HepG2 (cell line): ENCODE data around the gene PLCB1. TPM values are rescaled to one million over a fixed set of nuclear protein-coding genes. Genes with fewer than 3 reads are reported as not detected.

Experiments used
- ARID4A ChIP-seq: sonication (generic); formaldehyde crosslinking; IDR thresholded peaks from 2 replicates; pipeline ENCODE4 v1.5.0; 2020; ENCODE audit warnings: mild to moderate bottlenecking, missing genetic modification reagents, borderline replicate concordance
- DRAP1 ChIP-seq: IDR thresholded peaks from 2 replicates; pipeline ENCODE4 v1.6.1; 2016; ENCODE audit warnings: missing genetic modification reagents, missing compliant biosample characterization
- FOXK1 ChIP-seq: sonication (generic); formaldehyde crosslinking; IDR thresholded peaks from 2 replicates; pipeline ENCODE4 v1.4.0; 2020; ENCODE audit warnings: low read depth, missing genetic modification reagents, borderline replicate concordance
- FOXO1 ChIP-seq: sonication (generic); formaldehyde crosslinking; IDR thresholded peaks from 2 replicates; pipeline ENCODE4 v1.4.0; 2020; ENCODE audit warnings: missing genetic modification reagents
- HINFP ChIP-seq: sonication (generic); formaldehyde crosslinking; IDR thresholded peaks from 2 replicates; pipeline ENCODE4 v1.4.0; 2020; ENCODE audit warnings: low read depth, mild to moderate bottlenecking, missing genetic modification reagents
- KDM5A ChIP-seq: fragments of 200-600 bp; sonication (generic); IDR thresholded peaks from 2 replicates; pipeline ENCODE4 v1.7.0; 2018; ENCODE audit warnings: antibody characterized with exemption, mild to moderate bottlenecking, low read length, borderline replicate concordance
- NAIF1 ChIP-seq: sonication (generic); formaldehyde crosslinking; IDR thresholded peaks from 2 replicates; pipeline ENCODE4 v1.5.0; 2020; ENCODE audit warnings: mild to moderate bottlenecking, missing genetic modification reagents, borderline replicate concordance
- PHF5A ChIP-seq: IDR thresholded peaks from one replicate; pipeline ENCODE4 v1.6.1; 2018; ENCODE audit warnings: low read depth, missing genetic modification reagents; ENCODE audit not compliant: unreplicated experiment
- PPARG ChIP-seq: conservative IDR thresholded peaks from 2 replicates; pipeline ENCODE4 v1.6.1; 2016; ENCODE audit warnings: missing biosample characterization, missing genetic modification reagents
- RAD21 ChIP-seq: fragments of 450-650 bp; formaldehyde crosslinking; IDR thresholded peaks from 2 replicates; pipeline ENCODE4 v1.5.0; 2020; ENCODE audit warnings: mild to moderate bottlenecking
- ZHX1 ChIP-seq: sonication (generic); formaldehyde crosslinking; IDR thresholded peaks from 2 replicates; pipeline ENCODE4 v1.8.1; 2022; ENCODE audit warnings: low read depth, mild to moderate bottlenecking, missing genetic modification reagents
- ZNF781 ChIP-seq: sonication (generic); formaldehyde crosslinking; IDR thresholded peaks from 2 replicates; pipeline ENCODE4 v1.5.1; 2020; ENCODE audit warnings: borderline replicate concordance, mild to moderate bottlenecking, missing genetic modification reagents; ENCODE audit errors: not compliant biosample characterization
- ZNF800 ChIP-seq: sonication (generic); formaldehyde crosslinking; IDR thresholded peaks from 2 replicates; pipeline ENCODE4 v1.4.0; 2020; ENCODE audit warnings: missing genetic modification reagents
- ZNF816 ChIP-seq: sonication (generic); formaldehyde crosslinking; IDR thresholded peaks from 2 replicates; pipeline ENCODE4 v1.8.0; 2022; ENCODE audit warnings: missing genetic modification reagents, mild to moderate bottlenecking, borderline replicate concordance
- polyA plus RNA-seq, 8 experiments: library from polyadenylated mRNA; depleted of rRNA in 3 of 8; stranded (reverse) in 7 of 8; unstranded in 1 of 8; fragments of >200 nt; fragmentation: Illumina TruSeq in 4 of 8; extraction: Trizol in 4 of 8; gene quantifications; 2 replicates each; pipeline versions ENCODE4 v1.2.1 to v1.2.3, GENCODE V29; 2011 to 2016; ENCODE audit warnings: low read depth in 4 of 8, missing spikeins in 1 of 8, mixed read lengths in 1 of 8; ENCODE audit not compliant: insufficient read depth in 1 of 8
- total RNA-seq, 5 experiments: library from RNA; depleted of rRNA; stranded (reverse); fragments of >200 nt; fragmentation: Illumina TruSeq; extraction: Trizol; gene quantifications; 2 replicates each; pipeline ENCODE4 v1.2.3, GENCODE V29; 2016; ENCODE audit warnings: low read depth in 1 of 5

The PLCB1 gene
- total and polyA plus RNA-seq, 2 of the 13 experiments (the other 11 are each of a cell fraction or from before 2014, with no cell fraction given), result 42.4 to 55.9 TPM

- TF ChIP-seq PHF5A (peak; percentile 19), ZNF816 (CRISPR knock-in tag) (peak; percentile 55; the same call in 1 of the 2 replicates), ZNF800 (CRISPR knock-in tag) (no peak), KDM5A (no peak; the same call in 1 of the 2 replicates), RAD21 (no peak), DRAP1 (peak; percentile 79), PPARG (CRISPR knock-in tag) (peak; percentile 59; the same call in 1 of the 2 replicates), NAIF1 (CRISPR knock-in tag) (0 out of 2 replicates have a peak, but pooled peaks have one; percentile 45), FOXO1 (CRISPR knock-in tag) (peak; percentile 77), ZNF781 (CRISPR knock-in tag) (peak; percentile 71), ZHX1 (0 out of 2 replicates have a peak, but pooled peaks have one; percentile 57), HINFP (CRISPR knock-in tag) (0 out of 2 replicates have a peak, but pooled peaks have one; percentile 37), FOXK1 (CRISPR knock-in tag) (peak; percentile 82), ARID4A (peak; percentile 67; the same call in 1 of the 2 replicates)
Measured at GRCh38 chr20:8190043-8190880, 58.2 kb downstream of the PLCB1 start (continued).
